CD4-positive, alpha-beta T cell treated with Interleukin-10 for 1 hour (primary cell): Measurements from ENCODE around the gene CDKN3.
A peak's percentile ranks its signal among the peaks of the same experiment; 100 is the strongest.

Source experiments
- DNase-seq: peaks from one replicate; pipeline ENCODE4 v3.0.0-alpha.2; 2020

CDKN3 gene

GRCh38 chr14:54396493-54397335 is at the start of gene CDKN3:
TSS of gene CDKN3 (plus strand) at chr14:54397007. CDS start at chr14:54397069, 62 bp downstream.
- DNase-seq: peak; percentile 98

GRCh38 chr14:54347044-54347443 is 49.8 kb upstream of the CDKN3 start:
- DNase-seq: no peak

GRCh38 chr14:54348001-54348611 is 48.7 kb upstream of the CDKN3 start:
- peak; percentile 36 for DNase-seq

- no peak for DNase-seq
Observed at GRCh38 chr14:54348923-54349620, 47.7 kb upstream of the CDKN3 start.

GRCh38 chr14:54349713-54350112 is 47.1 kb upstream of the CDKN3 start:
- DNase-seq: no peak

- no peak for DNase-seq
Observed at GRCh38 chr14:54350203-54350602, 46.6 kb upstream of the CDKN3 start.

- DNase-seq: no peak
Observed at GRCh38 chr14:54353266-54353665, 43.5 kb upstream of the CDKN3 start.

GRCh38 chr14:54353694-54354093 is 43.1 kb upstream of the CDKN3 start:
- no peak for DNase-seq

- no peak for DNase-seq
Observed at GRCh38 chr14:54354096-54354495, 42.7 kb upstream of the CDKN3 start.

GRCh38 chr14:54354968-54355641 is 41.7 kb upstream of the CDKN3 start:
- DNase-seq: no peak

- DNase-seq: no peak
Observed at GRCh38 chr14:54355698-54356097, 41.1 kb upstream of the CDKN3 start.

- DNase-seq: no peak
Observed at GRCh38 chr14:54356172-54356571, 40.6 kb upstream of the CDKN3 start.

- DNase-seq: no peak
Observed at GRCh38 chr14:54360667-54361066, 36.1 kb upstream of the CDKN3 start.

- DNase-seq: no peak
Observed at GRCh38 chr14:54362089-54362504, 34.7 kb upstream of the CDKN3 start.

GRCh38 chr14:54362759-54363437 is 33.9 kb upstream of the CDKN3 start:
- no peak for DNase-seq

GRCh38 chr14:54364555-54365415 is 32.0 kb upstream of the CDKN3 start:
- no peak for DNase-seq

- DNase-seq: peak; percentile 44
Observed at GRCh38 chr14:54366736-54367735, 29.8 kb upstream of the CDKN3 start.

GRCh38 chr14:54368291-54368690 is 28.5 kb upstream of the CDKN3 start:
- no peak for DNase-seq

- DNase-seq: no peak
Observed at GRCh38 chr14:54369343-54369742, 27.5 kb upstream of the CDKN3 start.
